OCI-LY7 (cell line): ENCODE data around the gene USPL1.

ENCODE experiments used
- EZH2phosphoT487 ChIP-seq: fragments of 200-600 bp; sonication (generic); IDR thresholded peaks from 2 replicates; pipeline ENCODE4 v1.6.1; 2018; ENCODE audit warnings: low read depth, borderline replicate concordance, mild to moderate bottlenecking, mixed run types, antibody characterized with exemption, low read length, moderate library complexity, mixed read lengths
- TF ChIP-seq, protein P1 (sequence below): fragments of 200-600 bp; sonication (generic); conservative IDR thresholded peaks from 2 replicates; pipeline ENCODE4 v1.5.1; 2014; ENCODE audit warnings: mild to moderate bottlenecking, antibody characterized with exemption, low read length, moderate library complexity, mixed read lengths

GRCh38 chr13:30647420-30647819 is 29.7 kb downstream of the USPL1 start:
- TF ChIP-seq, protein P1, sequence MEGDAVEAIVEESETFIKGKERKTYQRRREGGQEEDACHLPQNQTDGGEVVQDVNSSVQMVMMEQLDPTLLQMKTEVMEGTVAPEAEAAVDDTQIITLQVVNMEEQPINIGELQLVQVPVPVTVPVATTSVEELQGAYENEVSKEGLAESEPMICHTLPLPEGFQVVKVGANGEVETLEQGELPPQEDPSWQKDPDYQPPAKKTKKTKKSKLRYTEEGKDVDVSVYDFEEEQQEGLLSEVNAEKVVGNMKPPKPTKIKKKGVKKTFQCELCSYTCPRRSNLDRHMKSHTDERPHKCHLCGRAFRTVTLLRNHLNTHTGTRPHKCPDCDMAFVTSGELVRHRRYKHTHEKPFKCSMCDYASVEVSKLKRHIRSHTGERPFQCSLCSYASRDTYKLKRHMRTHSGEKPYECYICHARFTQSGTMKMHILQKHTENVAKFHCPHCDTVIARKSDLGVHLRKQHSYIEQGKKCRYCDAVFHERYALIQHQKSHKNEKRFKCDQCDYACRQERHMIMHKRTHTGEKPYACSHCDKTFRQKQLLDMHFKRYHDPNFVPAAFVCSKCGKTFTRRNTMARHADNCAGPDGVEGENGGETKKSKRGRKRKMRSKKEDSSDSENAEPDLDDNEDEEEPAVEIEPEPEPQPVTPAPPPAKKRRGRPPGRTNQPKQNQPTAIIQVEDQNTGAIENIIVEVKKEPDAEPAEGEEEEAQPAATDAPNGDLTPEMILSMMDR: no peak
- no peak for TF ChIP-seq EZH2phosphoT487
